Mucosa of rectum (tissue), 2 donors: ENCODE data around the gene FHIT.

ENCODE experiments used
- H3K27ac ChIP-seq, 2 donors: one replicate each; pipeline ENCODE4 v1.7.0; 2013; ENCODE audit warnings: inconsistent platforms in 2 of 2, low read depth in 2 of 2, low read length in 2 of 2
- H3K27me3 ChIP-seq, 2 donors: one replicate each; pipeline ENCODE4 v1.7.0; 2013; ENCODE audit warnings: low read length in 2 of 2; ENCODE audit not compliant: control insufficient read depth in 2 of 2, insufficient read depth in 2 of 2
- H3K36me3 ChIP-seq, 2 donors: one replicate each; pipeline ENCODE4 v1.7.0; 2013; ENCODE audit warnings: low read length in 2 of 2; ENCODE audit not compliant: control insufficient read depth in 2 of 2, insufficient read depth in 2 of 2
- H3K4me1 ChIP-seq, 2 donors: one replicate each; pipeline ENCODE4 v1.7.0; 2013; ENCODE audit warnings: low read length in 2 of 2, mild to moderate bottlenecking in 1 of 2; ENCODE audit not compliant: control insufficient read depth in 2 of 2, insufficient read depth in 2 of 2
- H3K4me3 ChIP-seq, 2 donors: one replicate each; pipeline ENCODE4 v1.7.0; 2013; ENCODE audit warnings: low read length in 2 of 2
- H3K9ac ChIP-seq, 2 donors: one replicate each; pipeline ENCODE4 v1.7.0; 2013; ENCODE audit warnings: low read length in 2 of 2, low read depth in 1 of 2, mild to moderate bottlenecking in 1 of 2
- H3K9me3 ChIP-seq, 2 donors: one replicate each; pipeline ENCODE4 v1.7.0; 2013; ENCODE audit warnings: low read length in 2 of 2; ENCODE audit not compliant: control insufficient read depth in 2 of 2
- donor health status: healthy.
- donor health status: Normal muscosa, but diverticular disease.

Gene FHIT

GRCh38 chr3:59734061-59734460 is 1517.2 kb downstream of the FHIT start:
- Histone ChIP-seq H3K9me3 (no peaks in the 10 kb centered on the region), H3K9ac (no peak overlapping the region), H3K4me1 (no peaks in the 10 kb centered on the region), H3K4me3 (no peak overlapping the region), H3K27ac (no peak overlapping the region), H3K27me3 (peaks cover 0 to 3% of the 10 kb centered on the region in 2 donors), H3K36me3 (no peaks in the 10 kb centered on the region)

- Histone ChIP-seq H3K4me1 (no peaks in the 10 kb centered on the region), H3K9me3 (no peaks in the 10 kb centered on the region), H3K27ac (no peak overlapping the region), H3K36me3 (no peaks in the 10 kb centered on the region), H3K4me3 (no peak overlapping the region), H3K27me3 (peaks cover 0 to 3% of the 10 kb centered on the region in 2 donors), H3K9ac (no peak overlapping the region)
Observed at GRCh38 chr3:59733041-59733809, 1518.0 kb downstream of the FHIT start.

- no peak overlapping the region for H3K4me3 ChIP-seq
- H3K27ac ChIP-seq: no peak overlapping the region
- no peaks in the 10 kb centered on the region for H3K4me1 ChIP-seq
- H3K36me3 ChIP-seq: no peaks in the 10 kb centered on the region
- no peaks in the 10 kb centered on the region for H3K27me3 ChIP-seq
- H3K9ac ChIP-seq: no peak overlapping the region
- no peaks in the 10 kb centered on the region for H3K9me3 ChIP-seq
Observed at GRCh38 chr3:59731943-59732342, 1519.3 kb downstream of the FHIT start.

- no peaks in the 10 kb centered on the region for H3K36me3 ChIP-seq
- no peaks in the 10 kb centered on the region for H3K27me3 ChIP-seq
- no peaks in the 10 kb centered on the region for H3K4me1 ChIP-seq
- no peaks in the 10 kb centered on the region for H3K9me3 ChIP-seq
- H3K27ac ChIP-seq: no peak overlapping the region
- H3K4me3 ChIP-seq: no peak overlapping the region
- H3K9ac ChIP-seq: no peak overlapping the region
Observed at GRCh38 chr3:59730591-59730990, 1520.7 kb downstream of the FHIT start.

- no peak overlapping the region for H3K27ac ChIP-seq
- no peak overlapping the region for H3K9ac ChIP-seq
- H3K27me3 ChIP-seq: no peaks in the 10 kb centered on the region
- no peaks in the 10 kb centered on the region for H3K36me3 ChIP-seq
- no peaks in the 10 kb centered on the region for H3K9me3 ChIP-seq
- H3K4me3 ChIP-seq: no peak overlapping the region
- H3K4me1 ChIP-seq: no peaks in the 10 kb centered on the region
Observed at GRCh38 chr3:59728587-59728908, 1522.7 kb downstream of the FHIT start.

- Histone ChIP-seq H3K27me3 (no peaks in the 10 kb centered on the region), H3K27ac (no peak overlapping the region), H3K4me1 (no peaks in the 10 kb centered on the region), H3K36me3 (no peaks in the 10 kb centered on the region), H3K9me3 (no peaks in the 10 kb centered on the region), H3K4me3 (no peak overlapping the region), H3K9ac (no peak overlapping the region)
Observed at GRCh38 chr3:59727902-59728586, 1523.2 kb downstream of the FHIT start.

GRCh38 chr3:59726279-59726678 is 1525.0 kb downstream of the FHIT start:
- Histone ChIP-seq H3K27me3 (no peaks in the 10 kb centered on the region), H3K36me3 (no peaks in the 10 kb centered on the region), H3K4me3 (no peak overlapping the region), H3K4me1 (no peaks in the 10 kb centered on the region), H3K9me3 (no peaks in the 10 kb centered on the region), H3K27ac (no peak overlapping the region), H3K9ac (no peak overlapping the region)

- no peak overlapping the region for H3K27ac ChIP-seq
Observed at GRCh38 chr3:59717679-59718205, 1533.5 kb downstream of the FHIT start.

GRCh38 chr3:59714066-59714465 is 1537.2 kb downstream of the FHIT start:
- peaks cover 0 to 4% of the 10 kb centered on the region in 2 donors for H3K27me3 ChIP-seq
- no peaks in the 10 kb centered on the region for H3K36me3 ChIP-seq
- no peak overlapping the region for H3K27ac ChIP-seq
- no peaks in the 10 kb centered on the region for H3K9me3 ChIP-seq
- no peak overlapping the region for H3K4me3 ChIP-seq
- no peak overlapping the region for H3K9ac ChIP-seq
- no peaks in the 10 kb centered on the region for H3K4me1 ChIP-seq

More at GRCh38 chr3:59717679-59718205, 1533.5 kb downstream of the FHIT start:
- Histone ChIP-seq H3K4me1 (no peaks in the 10 kb centered on the region), H3K27me3 (peaks cover 0 to 5% of the 10 kb centered on the region in 2 donors), H3K4me3 (no peak overlapping the region), H3K36me3 (no peaks in the 10 kb centered on the region), H3K9me3 (no peaks in the 10 kb centered on the region), H3K9ac (no peak overlapping the region)

GRCh38 chr3:59710554-59710953 is 1540.7 kb downstream of the FHIT start:
- Histone ChIP-seq H3K36me3 (no peaks in the 10 kb centered on the region), H3K27me3 (no peaks in the 10 kb centered on the region), H3K9me3 (no peaks in the 10 kb centered on the region), H3K9ac (no peak overlapping the region), H3K4me3 (no peak overlapping the region), H3K4me1 (no peaks in the 10 kb centered on the region), H3K27ac (no peak overlapping the region)
